ENCODE data around the gene ECSCR.
"Not testable (repeated sequence)": the region's sequence is repeated elsewhere in the genome, so short reads cannot be mapped to it uniquely, and the experiment has no call there.

Gene ECSCR

GRCh38 chr5:139462586-139463276 lies at the start of gene ECSCR:
Gene ECSCR, minus strand, starts transcription at chr5:139462743. Its CDS starts 73 bp downstream, at chr5:139462670.
- DNase-seq: no peak

- DNase-seq: not testable (repeated sequence)
These were observed 42.2 kb upstream of the ECSCR start for GRCh38 chr5:139504722-139505121.

GRCh38 chr5:139503879-139504278 lies 41.3 kb upstream of the ECSCR start:
- not testable (repeated sequence) for DNase-seq

GRCh38 chr5:139503036-139503817 lies 40.7 kb upstream of the ECSCR start:
- DNase-seq: not testable (repeated sequence)

- no peak for DNase-seq
These were observed 38.8 kb upstream of the ECSCR start for GRCh38 chr5:139501381-139501780.

- DNase-seq: no peak
These were observed 33.3 kb upstream of the ECSCR start for GRCh38 chr5:139495638-139496435.

- DNase-seq: no peak
These were observed 32.3 kb upstream of the ECSCR start for GRCh38 chr5:139494832-139495231.

- DNase-seq: no peak
These were observed 31.7 kb upstream of the ECSCR start for GRCh38 chr5:139494256-139494655.

- DNase-seq: no peak
These were observed 30.2 kb upstream of the ECSCR start for GRCh38 chr5:139492700-139493192.

GRCh38 chr5:139488260-139488659 lies 25.7 kb upstream of the ECSCR start:
- no peak for DNase-seq

GRCh38 chr5:139486201-139486600 lies 23.7 kb upstream of the ECSCR start:
- no peak for DNase-seq

- not testable (repeated sequence) for DNase-seq
These were observed 20.3 kb upstream of the ECSCR start for GRCh38 chr5:139482890-139483208.

- peak; percentile 70 for DNase-seq
These were observed 19.7 kb upstream of the ECSCR start, which contains the start of gene STING1 for GRCh38 chr5:139482050-139482889. Gene STING1, minus strand, starts transcription at chr5:139482758. Its CDS starts 1,054 bp downstream, at chr5:139481704.

GRCh38 chr5:139481580-139482049 lies 19.1 kb upstream of the ECSCR start:
- DNase-seq: no peak

- no peak for DNase-seq
These were observed 18.6 kb upstream of the ECSCR start for GRCh38 chr5:139481122-139481533.

GRCh38 chr5:139479729-139480128 lies 17.2 kb upstream of the ECSCR start:
- not testable (repeated sequence) for DNase-seq

GRCh38 chr5:139478657-139479423 lies 16.3 kb upstream of the ECSCR start:
- not testable (repeated sequence) for DNase-seq

- DNase-seq: no peak
These were observed 13.5 kb upstream of the ECSCR start for GRCh38 chr5:139475865-139476617.

- no peak for DNase-seq
These were observed 12.6 kb upstream of the ECSCR start for GRCh38 chr5:139474890-139475791.

Measured in T1000 (cell line).